GM12878 (cell line): Measurements from ENCODE around the gene KRTAP10-5. TPM values are rescaled to one million over a fixed set of nuclear protein-coding genes. Genes with fewer than 3 reads are reported as not detected.

ENCODE experiments used
- ATAC-seq: fragments of 200-7000 bp; cut with Tn5 transposase; 3 replicates; pipeline ENCODE4 v1.9.1; 2020; ENCODE audit warnings: mild to moderate bottlenecking, moderate library complexity
- BruUV-seq: library from RNA; stranded (reverse); fragments of 400-500 nt; replicated peaks from 2 replicates; lab custom pipeline; 2021; lab: Mats Ljungman, UMichigan
- CTCF ChIA-PET: fragments of 300-600 bp; sonication (Branson Sonifier 250); formaldehyde crosslinking; extraction: SDS; loops from one replicate; lab custom pipeline; 2021; ENCODE audit warnings: inconsistent platforms; lab: Yijun Ruan, JAX
- POLR2A ChIA-PET: fragments of 350-600 bp; formaldehyde crosslinking; extraction: SDS; loops from one replicate; lab custom pipeline; 2021; ENCODE audit warnings: inconsistent platforms; lab: Charles Lee
- RAD21 ChIA-PET: fragments of 300-600 bp; sonication (Branson Sonifier 250); formaldehyde crosslinking; loops from one replicate; lab custom pipeline; 2023; ENCODE audit warnings: antibody characterized with exemption; ENCODE audit not compliant: unreplicated experiment; lab: Charles Lee
- SMC1A ChIA-PET: fragments of 300-600 bp; sonication (Branson Sonifier 250); formaldehyde crosslinking; loops from one replicate; lab custom pipeline; 2023; ENCODE audit not compliant: unreplicated experiment, uncharacterized antibody; lab: Charles Lee
- DNase-seq: peaks from one replicate; pipeline ENCODE4 v3.0.0-alpha.2; 2011; ENCODE audit warnings: low read depth, low spot score
- FAIRE-seq: peaks from 3 replicates; lab custom pipeline; 2011; peaks lifted over from hg19 to GRCh38; lab: Jason Lieb, UNC
- H2AFZ ChIP-seq: 2 replicates; pipeline ENCODE4 v1.6.0; 2011; ENCODE audit warnings: low read depth, low read length, control low read depth; ENCODE audit not compliant: control insufficient read depth
- H3K27ac ChIP-seq: 2 replicates; pipeline ENCODE4 v1.5.1; 2011; ENCODE audit warnings: control low read depth; ENCODE audit not compliant: control insufficient read depth, insufficient read depth
- H3K27me3 ChIP-seq, 2 experiments: replicated peaks in 1 of 2; 2 replicates each; pipeline versions ENCODE4 v1.6.0 to v1.6.1; 2011; ENCODE audit warnings: low read length in 1 of 2; ENCODE audit not compliant: control insufficient read depth in 2 of 2, insufficient read depth in 2 of 2
- H3K36me3 ChIP-seq, 2 experiments: 2 replicates each; pipeline ENCODE4 v1.5.1; 2011; ENCODE audit warnings: low read length in 1 of 2; ENCODE audit not compliant: control insufficient read depth in 2 of 2, insufficient read depth in 2 of 2
- H3K4me1 ChIP-seq: 2 replicates; pipeline ENCODE4 v1.6.1; 2011; ENCODE audit warnings: mild to moderate bottlenecking, low read length, moderate library complexity, mixed read lengths; ENCODE audit not compliant: control insufficient read depth, insufficient read depth
- H3K4me2 ChIP-seq: 2 replicates; pipeline ENCODE4 v1.6.0; 2011; ENCODE audit warnings: control low read depth; ENCODE audit not compliant: control insufficient read depth, insufficient read depth
- H3K4me3 ChIP-seq: fragments of 200-600 bp; sonication (generic); 2 replicates; pipeline ENCODE4 v1.5.1; 2016
- H3K79me2 ChIP-seq: 2 replicates; pipeline ENCODE4 v1.6.0; 2011; ENCODE audit warnings: low read length; ENCODE audit not compliant: control insufficient read depth, insufficient read depth
- H3K9ac ChIP-seq: 2 replicates; pipeline ENCODE4 v1.8.0; 2011; ENCODE audit warnings: low read length, control low read depth, mixed read lengths; ENCODE audit not compliant: control insufficient read depth, insufficient read depth
- H3K9me3 ChIP-seq: replicated peaks from 3 replicates; pipeline ENCODE4 v1.5.1; 2011; ENCODE audit warnings: mild to moderate bottlenecking, low read length; ENCODE audit not compliant: control insufficient read depth, insufficient read depth
- H4K20me1 ChIP-seq: 2 replicates; pipeline ENCODE4 v1.6.0; 2011; ENCODE audit not compliant: control insufficient read depth, insufficient read depth
- BCL11A ChIP-seq: IDR thresholded peaks from 2 replicates; pipeline ENCODE4 v1.6.1; 2011; ENCODE audit warnings: low read depth, low read length
- ETV6 ChIP-seq, 2 experiments: fragments of 450-650 bp in 1 of 2; IDR thresholded peaks in 1 of 2; conservative IDR thresholded peaks in 1 of 2; 2 replicates each; pipeline ENCODE4 v1.6.1; 2014; ENCODE audit warnings: antibody characterized with exemption in 1 of 2, borderline replicate concordance in 1 of 2, low read depth in 1 of 2, mild to moderate bottlenecking in 1 of 2, moderate library complexity in 1 of 2
- PAX5 ChIP-seq: IDR thresholded peaks from 2 replicates; pipeline ENCODE4 v1.6.1; 2011; ENCODE audit warnings: low read depth, low read length, borderline replicate concordance
- SMAD5 ChIP-seq: IDR thresholded peaks from 2 replicates; pipeline ENCODE4 v1.6.1; 2016; ENCODE audit warnings: antibody characterized with exemption, low read depth
- SUPT20H ChIP-seq: IDR thresholded peaks from 2 replicates; pipeline ENCODE4 v1.6.1; 2011; ENCODE audit warnings: low read depth, mild to moderate bottlenecking, low read length, moderate library complexity, borderline replicate concordance; ENCODE audit not compliant: control insufficient read depth
- WGBS: methylation state at CpG from one replicate; pipeline ENCODE4 v1.1.6; 2016; ENCODE audit warnings: low lambda C conversion rate; ENCODE audit not compliant: insufficient replicate concordance, insufficient coverage; ENCODE audit errors: missing lambda C conversion rate; 5-methylcytosine and 5-hydroxymethylcytosine counted together
- in situ Hi-C: fragments of 300-500 bp; cut with MboI; formaldehyde crosslinking; loops from 9 replicates; pipeline ENCODE4 v1.14.3; 2018; ENCODE audit warnings: mixed read lengths
- intact Hi-C: fragments of 100-400 bp; cut with micrococcal nuclease; formaldehyde crosslinking; loops from one replicate; pipeline ENCODE4 v1.14.2; 2022; ENCODE audit not compliant: unreplicated experiment
- polyA plus RNA-seq, 11 experiments: library from polyadenylated mRNA; depleted of rRNA in 4 of 11; unstranded in 6 of 11; stranded (reverse) in 5 of 11; fragments of >200 nt; fragmentation: Nextera tagmentation in 4 of 11; fragmentation: Illumina TruSeq in 1 of 11; extraction: Ambion mirVana in 4 of 11; extraction: Trizol in 1 of 11; gene quantifications; 1 replicate in 1 of 11; 2 replicates in 10 of 11; pipeline versions ENCODE4 v1.2.1 to v1.2.3, GENCODE V29; 2011 to 2016; ENCODE audit warnings: inconsistent platforms in 2 of 11, missing spikeins in 2 of 11, low read depth in 1 of 11
- total RNA-seq, 4 experiments: library from RNA; depleted of rRNA in 3 of 4; stranded (reverse); fragments of >200 nt in 3 of 4; fragmentation: Illumina TruSeq in 1 of 4; extraction: Trizol in 1 of 4; gene quantifications; 2 replicates each; pipeline versions ENCODE4 v1.2.1 to v1.2.3, GENCODE V29; 2013 to 2021
- TF ChIP-seq, protein P1 (sequence below): IDR thresholded peaks from 2 replicates; pipeline ENCODE4 v1.6.1; 2011; ENCODE audit warnings: borderline replicate concordance, low read depth, mild to moderate bottlenecking, moderate library complexity, low read length; ENCODE audit not compliant: insufficient read depth, poor library complexity, severe bottlenecking
- TF ChIP-seq, protein P2 (sequence below): fragments of 450-650 bp; formaldehyde crosslinking; IDR thresholded peaks from 2 replicates; pipeline ENCODE4 v1.4.0; 2020; ENCODE audit warnings: mild to moderate bottlenecking, moderate library complexity
- TF ChIP-seq, protein P3 (sequence below): IDR thresholded peaks from 2 replicates; pipeline ENCODE4 v1.6.1; 2011; ENCODE audit warnings: low read depth, mild to moderate bottlenecking, low read length, moderate library complexity, borderline replicate concordance; ENCODE audit errors: extremely low read depth

KRTAP10-5 gene
- total and polyA plus RNA-seq, 10 of the 15 experiments (the other 5 are each of a cell fraction or from before 2014, with no cell fraction given), result not detected

DNA sequence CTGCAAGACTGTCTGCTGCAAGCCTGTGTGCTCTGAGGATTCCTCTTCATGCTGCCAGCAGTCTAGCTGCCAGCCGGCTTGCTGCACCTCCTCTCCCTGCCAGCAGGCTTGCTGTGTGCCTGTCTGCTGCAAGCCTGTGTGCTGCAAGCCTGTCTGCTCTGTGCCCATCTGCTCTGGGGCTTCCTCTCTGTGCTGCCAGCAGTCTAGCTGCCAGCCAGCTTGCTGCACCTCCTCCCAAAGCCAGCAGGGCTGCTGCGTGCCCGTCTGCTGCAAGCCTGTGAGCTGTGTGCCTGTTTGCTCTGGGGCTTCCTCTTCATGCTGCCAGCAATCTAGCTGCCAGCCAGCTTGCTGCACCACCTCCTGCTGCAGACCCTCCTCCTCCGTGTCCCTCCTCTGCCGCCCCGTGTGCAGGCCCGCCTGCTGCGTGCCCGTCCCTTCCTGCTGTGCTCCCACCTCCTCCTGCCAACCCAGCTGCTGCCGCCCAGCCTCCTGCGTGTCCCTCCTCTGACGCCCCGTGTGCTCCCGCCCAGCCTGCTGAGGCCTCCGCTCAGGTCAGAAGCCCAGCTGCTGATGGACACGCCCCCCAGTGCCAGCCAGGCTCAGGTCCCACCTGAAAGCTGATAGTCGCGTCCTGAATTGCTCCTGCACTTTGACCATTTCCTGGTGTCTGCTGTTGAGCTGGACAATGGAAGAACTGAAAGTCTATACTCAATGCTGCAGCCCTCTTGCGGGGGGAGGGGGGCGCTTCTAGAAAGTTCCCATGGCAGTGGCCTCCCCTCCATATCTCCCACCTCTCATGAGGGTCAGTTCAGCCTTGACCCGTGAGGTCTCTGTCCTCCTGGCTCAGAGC, 5.7 kb downstream of the KRTAP10-5 start:
- in situ Hi-C loops (no loop called here), intact Hi-C loops (no loop called here)
- H3K79me2 ChIP-seq, result no peaks in the 10 kb centered on the region
- H2AFZ ChIP-seq, result no peak overlapping the region
- BruUV-seq, result no TSS peak
- no peaks in the 10 kb centered on the region for H3K27me3 ChIP-seq
- FAIRE-seq, result no peak
- ChIA-PET CTCF (no interaction called here), POLR2A (no interaction called here), RAD21 (no interaction called here), SMC1A (no interaction called here)
- no peaks in the 10 kb centered on the region for H3K4me1 ChIP-seq
- TF ChIP-seq, protein P1, sequence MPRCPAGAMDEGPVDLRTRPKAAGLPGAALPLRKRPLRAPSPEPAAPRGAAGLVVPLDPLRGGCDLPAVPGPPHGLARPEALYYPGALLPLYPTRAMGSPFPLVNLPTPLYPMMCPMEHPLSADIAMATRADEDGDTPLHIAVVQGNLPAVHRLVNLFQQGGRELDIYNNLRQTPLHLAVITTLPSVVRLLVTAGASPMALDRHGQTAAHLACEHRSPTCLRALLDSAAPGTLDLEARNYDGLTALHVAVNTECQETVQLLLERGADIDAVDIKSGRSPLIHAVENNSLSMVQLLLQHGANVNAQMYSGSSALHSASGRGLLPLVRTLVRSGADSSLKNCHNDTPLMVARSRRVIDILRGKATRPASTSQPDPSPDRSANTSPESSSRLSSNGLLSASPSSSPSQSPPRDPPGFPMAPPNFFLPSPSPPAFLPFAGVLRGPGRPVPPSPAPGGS, result no peak
- TF ChIP-seq, protein P2, sequence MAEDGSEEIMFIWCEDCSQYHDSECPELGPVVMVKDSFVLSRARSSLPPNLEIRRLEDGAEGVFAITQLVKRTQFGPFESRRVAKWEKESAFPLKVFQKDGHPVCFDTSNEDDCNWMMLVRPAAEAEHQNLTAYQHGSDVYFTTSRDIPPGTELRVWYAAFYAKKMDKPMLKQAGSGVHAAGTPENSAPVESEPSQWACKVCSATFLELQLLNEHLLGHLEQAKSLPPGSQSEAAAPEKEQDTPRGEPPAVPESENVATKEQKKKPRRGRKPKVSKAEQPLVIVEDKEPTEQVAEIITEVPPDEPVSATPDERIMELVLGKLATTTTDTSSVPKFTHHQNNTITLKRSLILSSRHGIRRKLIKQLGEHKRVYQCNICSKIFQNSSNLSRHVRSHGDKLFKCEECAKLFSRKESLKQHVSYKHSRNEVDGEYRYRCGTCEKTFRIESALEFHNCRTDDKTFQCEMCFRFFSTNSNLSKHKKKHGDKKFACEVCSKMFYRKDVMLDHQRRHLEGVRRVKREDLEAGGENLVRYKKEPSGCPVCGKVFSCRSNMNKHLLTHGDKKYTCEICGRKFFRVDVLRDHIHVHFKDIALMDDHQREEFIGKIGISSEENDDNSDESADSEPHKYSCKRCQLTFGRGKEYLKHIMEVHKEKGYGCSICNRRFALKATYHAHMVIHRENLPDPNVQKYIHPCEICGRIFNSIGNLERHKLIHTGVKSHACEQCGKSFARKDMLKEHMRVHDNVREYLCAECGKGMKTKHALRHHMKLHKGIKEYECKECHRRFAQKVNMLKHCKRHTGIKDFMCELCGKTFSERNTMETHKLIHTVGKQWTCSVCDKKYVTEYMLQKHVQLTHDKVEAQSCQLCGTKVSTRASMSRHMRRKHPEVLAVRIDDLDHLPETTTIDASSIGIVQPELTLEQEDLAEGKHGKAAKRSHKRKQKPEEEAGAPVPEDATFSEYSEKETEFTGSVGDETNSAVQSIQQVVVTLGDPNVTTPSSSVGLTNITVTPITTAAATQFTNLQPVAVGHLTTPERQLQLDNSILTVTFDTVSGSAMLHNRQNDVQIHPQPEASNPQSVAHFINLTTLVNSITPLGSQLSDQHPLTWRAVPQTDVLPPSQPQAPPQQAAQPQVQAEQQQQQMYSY (CRISPR knock-in tag), result no peak
- no peak for TF ChIP-seq SMAD5
- TF ChIP-seq SUPT20H, result no peak
- no peak for TF ChIP-seq BCL11A
- TF ChIP-seq, protein P3, sequence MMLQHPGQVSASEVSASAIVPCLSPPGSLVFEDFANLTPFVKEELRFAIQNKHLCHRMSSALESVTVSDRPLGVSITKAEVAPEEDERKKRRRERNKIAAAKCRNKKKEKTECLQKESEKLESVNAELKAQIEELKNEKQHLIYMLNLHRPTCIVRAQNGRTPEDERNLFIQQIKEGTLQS, result no peak
- no peak for TF ChIP-seq PAX5
- TF ChIP-seq ETV6 (conservative IDR thresholded peaks at IDR 0.05 in 1 of 2, IDR thresholded peaks at IDR 0.05 in 1 of 2; ENCODE audit: borderline replicate concordance in 1 of 2, low read depth in 1 of 2), result no peak
- no peak overlapping the region for H3K4me2 ChIP-seq
- no peaks in the 10 kb centered on the region for H3K36me3 ChIP-seq
- H3K4me3 ChIP-seq, result no peak overlapping the region
- WGBS, result 17% methylated on average over 21 of the region's 21 CpGs
- H4K20me1 ChIP-seq, result no peaks in the 10 kb centered on the region
- peaks cover 1% of the 10 kb centered on the region; the same call in 2 of the 3 replicates for H3K9me3 ChIP-seq
- no peak overlapping the region for H3K27ac ChIP-seq
- no peak overlapping the region for H3K9ac ChIP-seq
- no peak for ATAC-seq
- DNase-seq, result no peak
